ENCODE measurements around the gene EPHA3. TPM values are rescaled to one million over a fixed set of nuclear protein-coding genes. Genes with fewer than 3 reads are reported as not detected.

Gene EPHA3
- total and polyA plus RNA-seq, 2 experiments from 2014 or later, result 3.0 to 15.1 TPM

- 97% methylated on average over 2 of the region's 2 CpGs for WGBS (ENCODE audit: low lambda C conversion rate, missing lambda C conversion rate)
- Histone ChIP-seq H3K9me2 (replicated peaks; ENCODE audit: insufficient read depth) (no peaks in the 10 kb centered on the region), H3K4me2 (no peak overlapping the region), H4K20me1 (ENCODE audit: insufficient read depth, poor library complexity, severe bottlenecking) (no peaks in the 10 kb centered on the region), H3K9me3 (ENCODE audit: low read depth) (no peaks in the 10 kb centered on the region), H3K27me3 (no peaks in the 10 kb centered on the region), H3K36me3 (replicated peaks; ENCODE audit: insufficient read depth, low read depth) (no peaks in the 10 kb centered on the region), H3K79me2 (no peaks in the 10 kb centered on the region), H2AFZ (no peak overlapping the region), H3K27ac (no peak overlapping the region), H3K4me1 (ENCODE audit: insufficient read depth) (no peaks in the 10 kb centered on the region), H3K4me3 (no peak overlapping the region)
- no peak for DNase-seq (ENCODE audit: low spot score)
- TF ChIP-seq CTCF (IDR thresholded peaks at IDR 0.05; ENCODE audit: poor library complexity) (no peak), EZH2 (IDR thresholded peaks at IDR 0.05; ENCODE audit: borderline replicate concordance) (no peak), EZH2phosphoT487 (IDR thresholded peaks at IDR 0.05; ENCODE audit: low read depth, severe bottlenecking, unreplicated experiment) (no peak)
Measured at GRCh38 chr3:89061259-89061658, 46.2 kb upstream of the EPHA3 start.

GRCh38 chr3:89067736-89068135 lies 39.7 kb upstream of the EPHA3 start:
- WGBS (ENCODE audit: low lambda C conversion rate, missing lambda C conversion rate), result 81% methylated on average over 2 of the region's 2 CpGs
- H3K27ac ChIP-seq, result no peak overlapping the region
- no peaks in the 10 kb centered on the region for H4K20me1 ChIP-seq (ENCODE audit: insufficient read depth, poor library complexity, severe bottlenecking)
- no peak overlapping the region for H3K4me2 ChIP-seq
- no peak for DNase-seq (ENCODE audit: low spot score)
- H3K79me2 ChIP-seq, result no peaks in the 10 kb centered on the region
- H2AFZ ChIP-seq, result no peak overlapping the region
- H3K36me3 ChIP-seq (replicated peaks; ENCODE audit: insufficient read depth, low read depth), result no peaks in the 10 kb centered on the region
- H3K9me3 ChIP-seq (ENCODE audit: low read depth), result no peaks in the 10 kb centered on the region
- H3K4me3 ChIP-seq, result no peak overlapping the region
- no peaks in the 10 kb centered on the region for H3K9me2 ChIP-seq (replicated peaks; ENCODE audit: insufficient read depth)
- no peaks in the 10 kb centered on the region for H3K4me1 ChIP-seq (ENCODE audit: insufficient read depth)
- H3K27me3 ChIP-seq, result no peaks in the 10 kb centered on the region
- TF ChIP-seq EZH2 (IDR thresholded peaks at IDR 0.05; ENCODE audit: borderline replicate concordance) (no peak), CTCF (IDR thresholded peaks at IDR 0.05; ENCODE audit: poor library complexity) (no peak), EZH2phosphoT487 (IDR thresholded peaks at IDR 0.05; ENCODE audit: low read depth, severe bottlenecking, unreplicated experiment) (no peak)

- H3K4me3 ChIP-seq, result no peak overlapping the region
- H2AFZ ChIP-seq, result no peak overlapping the region
- TF ChIP-seq EZH2 (IDR thresholded peaks at IDR 0.05; ENCODE audit: borderline replicate concordance) (no peak), CTCF (IDR thresholded peaks at IDR 0.05; ENCODE audit: poor library complexity) (no peak), EZH2phosphoT487 (IDR thresholded peaks at IDR 0.05; ENCODE audit: low read depth, severe bottlenecking, unreplicated experiment) (no peak)
Measured at GRCh38 chr3:89072642-89073041, 34.8 kb upstream of the EPHA3 start.

GRCh38 chr3:89079944-89080343 lies 27.5 kb upstream of the EPHA3 start:
- Histone ChIP-seq H3K79me2 (no peaks in the 10 kb centered on the region), H3K9me2 (replicated peaks; ENCODE audit: insufficient read depth) (no peaks in the 10 kb centered on the region), H3K27me3 (no peaks in the 10 kb centered on the region), H3K9me3 (ENCODE audit: low read depth) (no peaks in the 10 kb centered on the region), H3K4me3 (no peak overlapping the region), H3K4me1 (ENCODE audit: insufficient read depth) (no peaks in the 10 kb centered on the region), H3K36me3 (replicated peaks; ENCODE audit: insufficient read depth, low read depth) (no peaks in the 10 kb centered on the region), H3K4me2 (no peak overlapping the region), H2AFZ (no peak overlapping the region), H4K20me1 (ENCODE audit: insufficient read depth, poor library complexity, severe bottlenecking) (no peaks in the 10 kb centered on the region), H3K27ac (no peak overlapping the region)
- TF ChIP-seq EZH2phosphoT487 (IDR thresholded peaks at IDR 0.05; ENCODE audit: low read depth, severe bottlenecking, unreplicated experiment), result no peak
- no peak for TF ChIP-seq CTCF (IDR thresholded peaks at IDR 0.05; ENCODE audit: poor library complexity)
- 85% methylated on average over 1 of the region's 1 CpG for WGBS (ENCODE audit: low lambda C conversion rate, missing lambda C conversion rate)
- no peak for DNase-seq (ENCODE audit: low spot score)

More at GRCh38 chr3:89072642-89073041, 34.8 kb upstream of the EPHA3 start:
- H3K9me3 ChIP-seq (ENCODE audit: low read depth), result no peaks in the 10 kb centered on the region
- 64% methylated on average over 2 of the region's 2 CpGs for WGBS (ENCODE audit: low lambda C conversion rate, missing lambda C conversion rate)
- no peaks in the 10 kb centered on the region for H4K20me1 ChIP-seq (ENCODE audit: insufficient read depth, poor library complexity, severe bottlenecking)
- no peaks in the 10 kb centered on the region for H3K4me1 ChIP-seq (ENCODE audit: insufficient read depth)
- no peaks in the 10 kb centered on the region for H3K36me3 ChIP-seq (replicated peaks; ENCODE audit: insufficient read depth, low read depth)
- no peaks in the 10 kb centered on the region for H3K9me2 ChIP-seq (replicated peaks; ENCODE audit: insufficient read depth)
- no peaks in the 10 kb centered on the region for H3K79me2 ChIP-seq
- no peak for DNase-seq (ENCODE audit: low spot score)
- H3K27ac ChIP-seq, result no peak overlapping the region
- no peak overlapping the region for H3K4me2 ChIP-seq
- no peaks in the 10 kb centered on the region for H3K27me3 ChIP-seq
